HG03520 (cell line): ENCODE measurements around the gene LTBP2.

ENCODE experiments used
- ATAC-seq: cut with Tn5 transposase; IDR thresholded peaks from one replicate; pipeline ENCODE4 v1.9.1; 2021; ENCODE audit warnings: mild to moderate bottlenecking, moderate library complexity; ENCODE audit not compliant: unreplicated experiment

LTBP2 gene

DNA sequence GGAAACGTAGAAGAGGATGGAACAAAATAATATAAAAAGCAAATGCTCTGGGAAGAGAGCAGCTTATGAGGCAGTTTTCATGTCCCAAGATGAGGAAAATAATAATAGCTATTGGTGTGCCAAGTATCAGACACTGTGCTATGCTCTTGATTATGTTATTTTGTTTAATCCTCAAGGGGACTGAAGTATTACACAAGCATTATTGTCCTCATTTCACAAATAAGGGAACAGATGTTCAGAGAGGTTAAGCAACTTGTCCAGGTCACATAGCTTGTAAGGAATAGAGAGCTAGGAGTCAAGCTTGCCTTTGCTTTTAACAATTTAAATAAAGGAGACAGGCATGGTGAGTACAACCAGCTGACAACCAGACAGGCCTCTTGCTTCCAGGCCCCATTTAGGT, 26.9 kb upstream of the LTBP2 start:
- no peak for ATAC-seq

DNA sequence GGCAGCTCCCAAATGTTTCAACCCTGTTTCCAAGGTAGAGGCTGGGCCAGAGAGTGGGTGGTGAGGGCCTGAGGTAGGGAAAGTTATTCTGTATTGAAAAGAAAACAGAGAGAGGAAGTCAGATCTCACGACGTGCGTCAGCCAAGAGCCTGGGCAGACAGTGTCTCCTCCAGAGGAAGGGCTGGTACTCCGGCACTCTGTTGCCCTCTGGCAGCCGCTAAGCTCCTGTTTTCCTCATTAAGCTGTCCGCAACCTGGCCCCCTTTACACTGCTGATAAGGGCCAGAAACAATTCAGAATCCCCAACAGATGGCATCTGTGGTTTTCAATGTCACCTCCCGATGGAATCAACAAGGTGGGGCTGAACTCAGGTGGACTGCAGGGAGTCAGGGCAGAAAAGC, 26.0 kb upstream of the LTBP2 start:
- ATAC-seq, result no peak

DNA sequence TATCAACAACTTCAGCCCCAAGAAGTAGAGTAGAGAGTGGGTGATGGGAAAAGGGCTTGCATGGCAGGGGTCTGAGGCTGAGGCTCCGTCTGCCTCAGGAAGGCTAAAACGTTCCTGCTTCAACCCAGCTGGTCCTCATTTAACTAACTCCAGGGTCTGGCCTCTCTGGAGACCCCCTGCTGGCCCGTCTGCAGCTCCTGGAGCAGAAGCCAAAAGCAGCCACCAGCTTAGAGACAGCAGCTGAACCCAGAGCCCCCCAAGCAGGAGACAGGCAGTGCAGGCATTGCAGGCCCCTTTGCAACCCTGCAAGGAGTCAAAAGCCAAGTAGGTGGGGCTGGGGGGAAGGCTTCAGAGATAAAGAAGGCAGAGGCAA, 25.1 kb upstream of the LTBP2 start:
- ATAC-seq, result no peak

DNA sequence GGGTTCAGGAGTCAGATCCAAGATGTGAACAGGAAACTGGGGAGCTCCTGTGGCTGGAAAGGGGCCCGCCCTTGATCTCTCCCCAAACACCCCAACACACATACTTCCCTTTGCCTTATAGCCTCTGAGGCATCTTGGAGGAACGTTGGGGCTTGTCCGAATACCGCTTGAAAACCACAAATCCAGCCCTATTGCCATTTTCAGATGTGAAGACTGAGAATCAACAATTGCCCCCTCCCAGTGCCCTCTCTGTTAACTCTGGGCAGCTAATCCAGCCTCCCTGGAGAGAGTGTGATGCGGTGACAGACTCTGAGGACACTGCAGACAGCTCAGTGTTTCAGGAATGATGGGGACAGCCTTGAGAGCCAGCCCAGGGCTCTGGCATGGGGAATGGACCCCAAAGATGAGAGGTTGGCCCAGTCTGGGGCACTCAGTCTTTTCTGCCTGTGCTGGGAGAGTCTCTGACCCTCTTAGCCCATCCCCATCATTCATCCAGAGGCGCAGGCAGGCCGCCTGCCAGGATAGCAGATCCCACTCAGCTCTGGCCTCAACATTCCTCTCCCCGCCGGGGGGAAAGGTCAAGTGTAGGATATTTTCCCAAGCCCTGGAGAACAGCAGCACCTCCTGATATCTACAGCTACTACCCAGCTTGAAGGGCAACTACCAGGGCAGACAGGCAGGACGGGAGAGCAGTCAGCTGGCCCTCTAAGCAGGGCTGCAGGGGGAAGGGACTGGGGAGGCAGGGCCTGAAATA, 24.6 kb upstream of the LTBP2 start:
- no peak for ATAC-seq

DNA sequence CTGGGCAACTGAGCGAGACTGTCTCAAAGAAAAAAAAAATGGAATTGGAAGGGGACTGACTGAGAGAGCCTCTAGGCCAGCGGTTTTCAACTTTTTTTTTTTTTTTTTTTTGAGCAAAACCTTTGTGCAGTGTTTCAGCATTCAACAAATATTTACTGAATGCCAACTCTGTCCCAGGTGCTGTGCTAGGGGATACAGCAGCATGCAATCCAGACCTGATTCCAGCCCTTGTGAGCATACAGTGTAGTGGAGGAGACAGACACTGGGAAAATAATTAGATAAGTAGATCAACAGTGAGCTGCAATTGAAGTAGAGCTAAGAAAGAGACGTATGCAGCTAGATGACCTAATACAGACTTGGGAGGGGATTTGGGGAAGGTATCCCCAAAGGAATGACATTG, 23.8 kb upstream of the LTBP2 start:
- ATAC-seq, result no peak

DNA sequence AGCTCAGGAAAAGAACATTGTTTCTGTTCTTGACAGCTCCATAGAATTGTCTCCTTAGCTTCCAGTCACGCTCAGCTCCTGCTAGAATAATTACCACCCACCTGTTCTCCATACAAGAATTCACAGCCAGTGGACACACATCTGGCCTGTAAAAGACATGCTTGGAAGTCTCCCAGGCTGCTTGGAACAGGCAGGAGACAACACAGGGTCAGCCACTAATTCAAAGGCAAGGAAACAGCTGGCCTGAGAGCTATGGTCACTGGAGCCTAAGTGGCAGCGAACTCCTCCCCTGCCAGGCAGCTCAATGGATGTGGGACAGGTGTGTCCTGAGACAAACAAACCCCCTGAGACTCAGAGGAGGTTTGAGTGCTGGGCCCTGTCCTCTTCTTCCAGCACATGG, 22.9 kb upstream of the LTBP2 start:
- no peak for ATAC-seq

DNA sequence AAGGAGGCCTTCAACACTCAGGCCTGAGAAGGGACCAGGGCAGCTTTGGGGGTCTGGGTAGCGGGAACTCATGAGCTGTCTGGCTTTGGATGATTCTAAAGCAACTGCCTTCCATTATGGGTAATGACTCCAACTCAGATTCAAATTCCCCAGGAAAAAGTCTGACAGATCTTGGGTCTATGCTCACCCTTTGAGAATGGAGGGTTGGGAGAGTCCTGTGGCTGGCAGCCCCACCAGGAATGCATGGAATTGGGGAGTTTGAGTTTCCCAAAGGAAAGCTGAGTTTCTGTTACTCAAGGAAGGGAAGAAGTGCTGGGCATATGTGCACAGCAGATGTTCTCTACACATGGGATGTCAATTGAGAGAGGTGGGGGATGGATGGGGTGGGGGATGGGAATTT, 22.4 kb upstream of the LTBP2 start:
- no peak for ATAC-seq

DNA sequence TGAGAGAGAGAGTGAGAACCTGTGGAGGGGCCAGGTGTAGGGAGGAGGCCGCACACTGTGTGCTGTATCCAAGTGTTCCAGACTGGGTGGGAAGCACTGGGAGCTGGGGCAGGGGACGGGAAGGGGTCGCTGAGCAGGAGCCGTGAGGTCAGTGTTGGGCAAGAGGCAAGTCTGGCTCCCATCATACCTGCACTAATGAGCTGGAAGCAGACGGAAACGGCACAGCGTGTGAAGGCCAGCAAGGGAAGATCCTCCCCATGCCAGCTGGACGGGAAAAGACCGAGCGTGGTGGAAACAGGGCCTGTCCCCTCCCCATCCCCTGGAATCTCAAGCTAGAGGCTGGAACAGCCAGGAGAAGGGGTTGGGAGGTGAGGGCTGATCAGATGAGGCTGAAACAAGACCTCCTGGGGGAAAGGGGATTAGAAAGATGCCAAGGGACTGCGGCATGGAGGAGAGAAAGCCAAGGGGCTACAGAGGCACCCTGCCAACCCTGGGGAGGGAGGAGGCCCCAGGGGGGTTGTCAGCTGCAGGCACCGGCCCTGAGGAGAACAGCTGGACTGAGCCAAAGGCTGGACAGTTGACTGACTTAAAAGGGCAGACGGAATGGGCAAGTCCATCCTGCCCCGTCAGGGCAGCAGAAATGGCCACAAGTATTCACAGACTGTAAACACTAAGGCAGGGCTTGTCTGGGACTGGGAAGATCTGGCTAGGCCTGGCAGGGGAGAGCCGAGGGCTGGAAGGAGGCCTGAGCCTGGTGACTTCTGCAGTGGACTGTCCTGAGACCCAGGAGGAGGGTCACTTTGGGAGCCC, 19.0 kb upstream of the LTBP2 start:
- ATAC-seq, result no peak

DNA sequence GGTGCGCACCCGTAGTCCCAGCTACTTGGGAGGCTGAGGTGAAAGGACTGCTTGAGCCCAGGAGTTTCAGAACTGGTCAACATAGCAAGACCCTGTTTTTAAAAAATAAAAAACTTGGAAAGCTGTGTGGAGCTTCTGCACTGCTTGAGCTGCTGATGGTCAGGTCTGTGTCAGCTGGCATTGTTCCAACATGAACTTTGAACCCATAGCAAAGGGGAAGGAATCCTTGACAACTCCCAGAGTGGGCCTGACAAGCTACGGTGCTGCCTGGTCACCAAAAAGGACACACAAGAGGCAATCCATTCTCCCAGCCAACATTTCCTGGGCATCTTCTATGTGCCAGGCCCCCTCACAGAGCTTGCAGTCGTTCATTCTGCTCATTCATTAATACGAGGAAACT, 16.4 kb upstream of the LTBP2 start:
- ATAC-seq, result no peak

DNA sequence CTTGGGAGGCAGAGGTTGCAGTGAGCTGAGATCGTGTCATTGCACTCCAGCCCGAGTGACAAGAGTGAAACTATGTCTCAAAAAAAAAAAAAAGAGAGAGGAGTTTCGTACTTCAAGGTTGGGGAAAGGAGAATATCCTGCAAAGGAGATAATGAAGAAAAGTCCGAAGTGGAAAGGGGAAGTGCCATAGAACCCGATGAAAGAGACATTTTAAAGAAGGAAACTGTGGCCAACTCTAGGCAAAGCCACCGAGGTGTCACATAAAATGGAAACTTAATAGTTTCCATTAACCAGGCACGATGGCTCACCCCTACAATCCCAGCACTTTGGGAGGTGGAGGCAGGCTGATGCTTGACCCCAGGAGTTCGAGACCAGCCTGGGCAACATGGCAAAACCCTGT, 15.0 kb upstream of the LTBP2 start:
- no peak for ATAC-seq

DNA sequence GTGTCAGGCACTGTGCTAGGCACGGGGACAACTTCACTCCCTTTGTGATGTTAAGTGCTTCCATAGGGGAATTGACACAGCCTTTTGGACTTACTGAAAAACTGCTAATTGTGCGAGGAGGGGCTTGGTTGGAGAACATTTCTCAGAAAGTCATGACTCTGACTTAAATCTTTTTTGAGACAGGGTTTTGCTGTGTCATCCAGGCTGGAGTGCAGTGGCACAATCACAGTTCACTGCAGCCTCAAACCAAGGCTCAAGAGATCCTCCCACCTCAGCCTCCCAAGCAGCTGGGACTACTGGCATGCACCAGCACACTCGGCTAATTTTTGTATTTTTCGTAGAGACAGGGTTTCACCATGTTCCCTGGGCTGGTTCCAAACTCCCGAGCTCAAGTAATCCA, 10.2 kb upstream of the LTBP2 start:
- no peak for ATAC-seq

DNA sequence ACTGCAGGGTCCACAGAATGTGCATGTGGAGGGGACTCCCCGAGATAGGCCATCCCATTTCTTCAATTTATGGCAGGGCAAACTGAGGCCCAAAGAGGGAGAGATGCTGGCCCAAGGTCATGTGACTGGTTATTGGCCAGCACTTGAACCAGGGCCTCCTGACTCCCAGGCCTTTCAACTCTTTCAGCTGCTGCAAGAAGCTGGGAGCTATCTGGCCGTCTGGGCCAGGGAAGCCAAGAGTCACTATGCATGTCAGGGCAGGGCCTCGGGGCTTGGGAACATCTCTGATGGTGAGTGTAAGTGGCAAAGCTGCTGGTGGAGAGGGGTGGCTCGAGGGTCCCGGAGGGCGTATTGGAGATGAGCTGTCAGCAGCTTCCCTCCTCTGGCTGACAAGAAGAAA, 9.5 kb upstream of the LTBP2 start:
- ATAC-seq, result no peak

DNA sequence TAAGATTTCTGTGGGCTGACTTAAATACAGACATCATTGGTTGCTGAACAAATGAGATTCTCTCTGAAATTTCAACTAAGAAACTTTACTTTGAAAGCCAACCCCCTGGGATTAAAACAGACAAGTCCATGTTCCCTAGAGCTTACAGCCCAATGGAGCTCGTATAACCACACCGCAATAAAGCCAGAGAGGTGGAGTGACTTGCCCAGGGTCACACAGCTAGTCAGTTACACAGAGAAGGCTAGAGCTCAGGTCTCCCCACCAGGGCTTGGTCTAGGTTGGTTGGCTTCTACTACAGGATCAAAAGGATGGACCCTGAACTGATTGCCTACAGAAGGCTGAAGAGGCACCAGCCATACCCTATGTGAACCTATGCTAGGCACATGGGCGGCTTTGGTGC, 8.9 kb upstream of the LTBP2 start:
- ATAC-seq, result no peak

DNA sequence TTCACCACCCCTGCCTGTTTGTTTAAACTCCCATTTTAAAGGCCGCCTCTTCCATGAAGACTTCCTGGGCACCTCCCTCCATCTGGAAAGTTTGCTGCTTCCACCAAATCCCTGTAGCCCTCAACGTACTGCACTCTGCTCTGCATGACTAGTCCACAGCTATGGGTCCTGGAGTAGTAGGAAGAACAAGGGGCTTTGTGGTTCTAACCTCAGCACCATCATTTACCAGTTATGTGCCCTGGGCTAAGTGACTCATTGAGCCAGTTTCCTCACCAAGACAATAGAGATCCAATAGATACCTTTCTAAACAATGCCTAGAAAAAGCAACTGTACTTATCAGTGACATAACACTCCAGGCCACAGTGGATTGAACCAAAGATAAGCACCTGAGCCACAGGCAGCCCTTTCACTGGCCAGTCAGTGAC, 8.5 kb upstream of the LTBP2 start:
- ATAC-seq, result no peak

DNA sequence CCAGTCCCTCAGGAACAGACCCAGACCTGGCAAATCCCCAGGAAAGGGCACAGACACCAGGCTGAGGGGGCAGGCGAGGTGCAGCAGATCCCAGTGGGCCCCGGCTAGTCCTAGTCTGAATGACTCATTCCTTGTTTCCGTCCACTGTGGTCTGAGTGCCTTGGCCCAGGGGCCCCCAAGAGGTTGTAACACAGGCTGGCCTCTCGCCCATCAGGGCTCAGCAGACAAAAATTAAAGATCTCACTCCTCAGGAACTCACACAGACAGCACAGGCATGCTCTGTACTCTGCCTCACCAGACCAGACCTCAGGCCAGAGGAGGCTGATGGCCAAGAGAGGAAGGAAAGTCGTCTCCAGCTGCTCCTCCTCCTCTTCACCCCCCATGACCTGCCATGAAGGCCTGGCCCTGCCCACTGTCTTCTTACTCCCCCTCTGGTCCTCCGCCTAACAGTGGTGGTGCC, 7.7 kb upstream of the LTBP2 start:
- no peak for ATAC-seq

DNA sequence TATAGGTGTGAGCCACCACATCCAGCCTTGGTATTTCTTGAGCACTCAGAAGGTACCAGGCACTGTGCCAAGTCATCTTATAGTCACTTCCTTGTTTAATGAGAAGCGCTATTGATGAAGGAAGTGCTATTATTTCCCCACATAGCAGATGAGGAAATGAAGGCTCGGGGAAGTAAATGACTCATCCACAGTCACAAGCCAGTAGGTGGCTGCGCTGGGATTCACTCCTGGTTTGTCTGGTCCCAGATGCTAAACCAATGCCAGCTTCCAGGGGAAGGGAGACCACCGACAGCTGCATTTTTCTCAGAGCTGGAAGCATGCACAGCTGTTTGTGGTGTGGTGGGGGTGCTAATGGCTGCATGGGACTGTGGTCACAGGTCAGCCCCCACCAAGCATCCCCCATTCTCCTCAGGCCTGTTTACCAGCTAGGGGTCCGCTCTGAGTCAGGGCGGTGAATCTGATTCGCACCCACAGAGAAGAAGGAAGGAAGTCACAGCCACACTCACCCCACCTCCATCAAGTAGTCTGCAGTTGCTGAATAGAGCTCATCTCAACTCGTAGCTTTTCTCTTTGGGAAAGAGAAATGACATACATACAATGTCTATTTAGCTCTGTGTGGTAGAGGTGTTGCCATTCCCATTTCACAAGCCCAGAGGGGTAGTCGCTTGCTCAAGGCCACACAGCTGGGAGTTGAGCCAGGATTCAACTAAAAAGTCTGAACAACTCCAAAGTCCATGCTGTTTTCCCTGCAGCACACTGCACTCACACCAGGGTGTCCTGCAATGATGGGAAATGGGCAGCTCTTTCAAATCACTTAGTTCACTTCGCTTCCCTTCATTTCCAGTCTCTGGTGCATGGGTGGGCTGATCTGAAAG, 6.3 kb upstream of the LTBP2 start:
- ATAC-seq, result no peak

DNA sequence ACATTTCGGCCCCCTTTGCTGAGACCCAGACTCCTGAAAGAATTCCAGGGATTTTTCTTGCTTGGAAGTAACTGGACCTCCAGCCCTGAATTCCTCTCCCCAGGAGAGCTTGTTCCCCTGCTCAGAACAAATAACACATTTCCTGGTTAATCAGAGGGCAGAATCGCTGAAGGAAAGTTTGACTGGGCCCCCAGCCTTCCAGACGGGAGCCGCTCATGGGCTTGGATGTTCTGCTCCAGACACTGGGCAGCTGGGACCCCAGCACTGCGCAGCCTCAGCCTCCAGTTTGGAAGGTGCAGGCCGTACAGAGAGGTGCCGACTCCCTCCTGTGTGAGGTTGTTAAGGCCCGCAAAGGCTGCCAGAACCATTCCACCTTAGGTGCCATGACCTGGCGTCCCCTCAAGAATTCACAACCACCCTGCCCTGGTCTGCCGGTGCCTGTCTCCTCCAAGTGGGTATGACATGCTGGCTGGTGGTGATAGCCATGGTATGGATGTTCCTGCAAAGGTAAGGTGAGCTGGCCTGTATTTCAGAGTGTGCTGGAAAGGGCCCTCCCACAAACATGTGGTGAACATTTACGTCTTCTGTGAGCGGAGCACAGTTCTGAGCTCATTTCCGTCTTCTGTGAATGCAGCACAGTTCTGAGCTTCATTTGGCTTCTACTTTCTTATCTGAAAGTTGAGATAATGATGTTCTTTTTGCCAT, 5.1 kb upstream of the LTBP2 start:
- no peak for ATAC-seq

DNA sequence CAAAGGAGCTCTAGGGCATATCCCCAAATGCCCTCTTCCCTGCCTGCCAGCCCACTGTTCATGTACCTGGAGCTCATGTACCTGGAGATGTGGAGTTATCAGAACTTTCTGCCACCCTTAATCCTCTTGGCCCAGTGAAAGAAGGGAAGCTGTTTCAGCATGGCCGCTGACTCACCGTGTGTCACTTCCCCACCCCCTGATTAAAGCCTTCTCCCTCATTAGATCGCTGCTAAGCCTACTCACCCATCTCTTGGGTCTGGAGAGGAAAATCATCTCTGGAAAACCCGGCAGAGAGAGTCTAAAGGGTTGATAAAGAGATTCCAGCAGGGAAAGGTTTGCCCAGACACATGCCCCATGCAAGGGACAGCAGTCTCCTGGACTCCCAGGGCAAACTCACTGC, 4.5 kb upstream of the LTBP2 start:
- ATAC-seq, result no peak

DNA sequence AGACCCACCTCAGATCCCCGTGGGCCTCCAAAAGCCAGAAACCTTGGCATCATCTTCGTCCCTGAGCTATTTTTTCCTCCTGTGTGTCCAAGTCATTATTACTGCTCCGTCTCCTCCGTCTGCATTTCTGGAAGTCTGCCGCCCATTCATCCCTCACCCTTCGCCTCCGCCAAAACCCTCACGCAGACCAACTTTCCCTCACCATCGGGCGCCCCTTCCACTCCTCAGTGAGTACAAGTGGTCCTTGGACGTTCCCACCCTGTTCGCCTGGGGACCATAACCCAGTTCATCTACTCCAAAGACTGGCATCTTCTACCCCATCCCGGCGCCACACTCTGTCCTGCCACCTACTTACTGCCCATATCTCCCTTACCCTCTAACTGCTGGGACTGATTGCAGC, 3.7 kb upstream of the LTBP2 start:
- no peak for ATAC-seq

DNA sequence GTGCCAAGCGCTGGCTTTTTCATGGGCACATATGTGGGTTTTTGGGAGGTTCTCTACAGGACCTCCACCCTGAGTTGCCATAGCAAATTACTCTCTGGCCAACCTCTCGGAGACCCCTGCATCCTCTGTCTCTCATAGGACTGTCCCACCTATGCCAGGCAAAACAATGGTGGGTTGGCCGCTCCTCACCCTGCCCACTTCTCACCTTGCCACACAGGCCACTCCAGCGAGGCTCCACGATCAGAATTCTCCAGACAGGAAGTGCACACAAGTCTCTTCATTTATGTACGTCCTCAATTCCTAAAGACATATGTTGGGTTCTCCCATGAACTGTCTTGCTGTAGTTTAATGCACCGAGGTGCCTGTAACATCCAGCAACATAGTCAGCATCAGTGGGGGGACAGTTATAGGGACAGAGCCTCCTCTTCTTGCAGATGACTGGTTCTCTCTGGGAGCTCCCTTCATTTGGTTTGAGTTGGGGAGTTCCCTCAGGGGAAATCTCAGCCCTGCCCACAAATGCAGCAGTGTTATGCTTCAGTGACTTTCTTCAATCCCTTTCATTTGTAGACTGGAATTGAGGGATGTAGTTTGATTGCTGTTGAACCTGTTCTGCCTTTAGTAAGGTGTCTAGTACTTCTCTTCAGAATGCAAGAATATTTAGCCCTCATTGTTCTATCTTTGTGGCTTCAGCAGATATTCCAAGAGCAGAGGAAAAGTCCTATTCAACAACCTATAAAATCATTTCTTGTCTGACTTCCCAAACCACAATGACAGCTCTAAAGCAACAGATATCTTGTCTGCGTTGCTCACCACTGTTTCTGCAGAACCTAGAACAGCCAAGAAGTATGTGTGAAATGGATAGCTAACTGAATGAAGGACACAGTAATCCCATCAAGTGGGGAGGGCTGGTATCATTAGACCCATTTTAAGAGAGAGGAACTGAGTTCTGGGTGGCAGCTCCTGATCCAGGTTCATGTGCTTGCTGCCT, 2.8 kb upstream of the LTBP2 start:
- no peak for ATAC-seq
